ENCODE data around the gene NYNRIN.

The NYNRIN gene

DNA sequence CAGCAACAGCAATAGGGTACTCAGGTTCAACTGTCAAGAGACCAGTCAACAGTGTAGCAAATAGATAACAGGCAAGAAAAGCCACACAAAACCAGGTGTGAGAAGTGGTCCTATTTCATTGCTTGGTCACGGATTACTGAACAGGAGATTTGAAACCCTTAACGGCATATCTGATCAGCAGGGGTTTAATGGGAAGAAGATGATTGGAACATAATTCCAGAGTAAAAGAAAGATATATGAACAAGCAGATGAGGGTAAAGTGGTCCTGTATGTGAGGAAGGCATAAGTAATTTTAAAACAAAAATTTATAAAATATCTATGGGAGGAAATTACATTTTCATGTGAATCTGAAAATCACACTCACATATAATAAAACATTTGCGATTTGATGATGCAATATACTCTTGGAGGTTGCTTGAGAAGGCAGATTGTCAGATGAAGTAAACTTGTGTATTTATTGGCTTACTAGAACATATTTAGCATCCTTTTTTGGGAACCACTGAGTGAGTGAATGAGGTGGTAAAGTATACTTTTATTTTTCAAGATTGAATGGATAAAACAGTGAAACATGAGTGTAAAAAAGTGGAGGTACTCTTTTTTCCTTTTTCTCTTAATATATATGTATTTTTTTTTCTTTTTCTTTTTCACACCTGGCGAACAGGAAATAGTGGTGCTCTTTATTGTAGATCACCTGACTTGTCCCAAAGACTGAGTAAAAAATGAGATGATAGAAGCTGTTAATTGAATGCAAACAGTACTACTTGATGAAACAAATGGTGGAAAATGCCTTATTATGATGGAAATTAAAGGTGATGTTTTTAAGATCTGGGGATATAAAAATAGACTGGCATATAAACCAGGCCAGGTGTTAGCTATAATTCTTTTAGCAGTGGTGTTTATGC is 65.3 kb downstream of the NYNRIN start:
- no peak for DNase-seq

DNA sequence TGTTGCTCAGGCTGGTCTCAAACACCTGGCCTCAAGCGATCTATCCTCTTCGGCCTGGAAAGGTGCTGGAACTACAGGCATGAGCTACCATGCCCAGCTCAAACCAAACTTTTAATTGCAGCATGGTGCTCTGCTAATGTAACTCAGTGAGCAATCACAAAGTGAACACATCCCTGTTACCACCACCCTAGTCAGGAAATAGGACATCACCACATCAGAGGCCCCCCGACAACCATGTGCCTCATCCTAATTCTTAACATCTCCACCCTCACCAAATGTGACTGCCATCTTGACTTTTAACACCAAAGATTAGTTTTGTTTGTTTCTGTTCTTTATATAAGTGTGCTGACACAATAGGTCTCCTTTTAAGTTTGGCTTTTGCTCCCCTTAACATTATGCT is 66.6 kb downstream of the NYNRIN start:
- no peak for DNase-seq

DNA sequence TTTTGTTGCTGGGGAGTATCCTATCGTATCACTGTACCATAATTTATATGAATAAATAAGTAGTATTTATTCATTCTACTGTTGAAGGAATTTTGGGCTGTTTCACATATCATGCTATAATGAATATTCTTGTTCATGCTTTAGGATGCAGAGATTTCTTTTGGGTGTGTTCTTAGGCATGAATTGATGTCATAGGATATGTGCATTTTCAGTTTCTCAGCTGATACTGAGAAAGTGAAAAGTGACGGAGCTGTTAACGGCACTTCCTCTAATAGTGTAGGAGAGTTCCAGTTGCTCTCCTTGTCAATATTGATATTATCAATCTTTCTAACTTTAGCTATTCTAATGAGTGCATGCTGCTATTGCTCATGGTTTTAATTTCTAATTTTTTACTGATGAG is 67.0 kb downstream of the NYNRIN start:
- DNase-seq = no peak

Measured in NCI-H2227 treated with DMSO at 0.1 percent for 48 hours (cell line).